SK-N-SH (cell line): Measurements from ENCODE around the gene FMN1.

Experiments
- CHD2 ChIP-seq: fragments of 150-350 bp; IDR thresholded peaks from 2 replicates; pipeline ENCODE4 v1.6.1; 2018; ENCODE audit warnings: low read length; ENCODE audit not compliant: partially characterized antibody
- CTCF ChIP-seq: fragments of 200-600 bp; sonication (generic); IDR thresholded peaks from 2 replicates; pipeline ENCODE4 v1.6.1; 2017; ENCODE audit warnings: antibody characterized with exemption, mild to moderate bottlenecking, moderate library complexity
- POLR2AphosphoS5 ChIP-seq: IDR thresholded peaks from 2 replicates; pipeline ENCODE4 v1.6.1; 2012; ENCODE audit warnings: low read depth, low read length
- TAF1 ChIP-seq: IDR thresholded peaks from 2 replicates; pipeline ENCODE4 v1.6.1; 2012; ENCODE audit warnings: low read depth, mild to moderate bottlenecking, low read length, moderate library complexity, borderline replicate concordance

- TF ChIP-seq TAF1 (no peak; the same call in 1 of the 2 replicates), POLR2AphosphoS5 (peak; percentile 64; the same call in 1 of the 2 replicates), CHD2 (no peak), CTCF (no peak)
Observed at GRCh38 chr15:33152502-33153109, 41.9 kb downstream of the FMN1 start.
